Fibroblast of lung (primary cell): ENCODE measurements around the gene TPCN2. TPM values are rescaled to one million over a fixed set of nuclear protein-coding genes. Genes with fewer than 3 reads are reported as not detected.

ENCODE experiments used
- DNase-seq, 2 donors: peaks; one replicate each; pipeline versions ENCODE4 v3.0.0 to v3.0.0-alpha.2; 2010; ENCODE audit warnings: low read depth in 2 of 2
- H2AFZ ChIP-seq: 2 replicates; pipeline ENCODE4 v1.5.1; 2012; ENCODE audit warnings: low read length, control low read depth, inconsistent platforms
- H3K27ac ChIP-seq: 2 replicates; pipeline ENCODE4 v1.5.1; 2011; ENCODE audit warnings: low read length, control low read depth; ENCODE audit not compliant: insufficient read depth
- H3K27me3 ChIP-seq: 2 replicates; pipeline ENCODE4 v1.5.1; 2011; ENCODE audit warnings: mild to moderate bottlenecking, low read length; ENCODE audit not compliant: control insufficient read depth, insufficient read depth
- H3K36me3 ChIP-seq: 2 replicates; pipeline ENCODE4 v1.5.1; 2011; ENCODE audit warnings: low read length; ENCODE audit not compliant: control insufficient read depth, insufficient read depth
- H3K4me1 ChIP-seq: 2 replicates; pipeline ENCODE4 v1.5.1; 2011; ENCODE audit warnings: low read length; ENCODE audit not compliant: control insufficient read depth, insufficient read depth; ENCODE audit errors: extremely low read depth
- H3K4me2 ChIP-seq: 2 replicates; pipeline ENCODE4 v1.5.1; 2011; ENCODE audit warnings: low read length, control low read depth; ENCODE audit not compliant: insufficient read depth; ENCODE audit errors: extremely low read depth
- H3K4me3 ChIP-seq, 4 experiments: fragments of 200-600 bp in 1 of 4; sonication (generic) in 1 of 4; replicated peaks in 1 of 4; 2 replicates each; pipeline ENCODE4 v1.5.1; 2011 to 2016; ENCODE audit warnings: low read length in 4 of 4, low read depth in 3 of 4, mild to moderate bottlenecking in 3 of 4, control low read depth in 2 of 4, inconsistent platforms in 1 of 4, mixed read lengths in 1 of 4; ENCODE audit not compliant: insufficient read depth in 1 of 4; ENCODE audit errors: control extremely low read depth in 1 of 4
- H3K79me2 ChIP-seq: 2 replicates; pipeline ENCODE4 v1.5.1; 2012; ENCODE audit warnings: mild to moderate bottlenecking, low read length, inconsistent platforms; ENCODE audit not compliant: control insufficient read depth, insufficient read depth
- H3K9ac ChIP-seq: 2 replicates; pipeline ENCODE4 v1.5.1; 2011; ENCODE audit warnings: mild to moderate bottlenecking, low read length, control low read depth; ENCODE audit not compliant: insufficient read depth
- H3K9me3 ChIP-seq: 2 replicates; pipeline ENCODE4 v1.5.1; 2012; ENCODE audit warnings: low read depth, low read length; ENCODE audit not compliant: control insufficient read depth, insufficient read depth
- H4K20me1 ChIP-seq: 2 replicates; pipeline ENCODE4 v1.5.1; 2011; ENCODE audit warnings: low read length; ENCODE audit not compliant: control insufficient read depth, insufficient read depth; ENCODE audit errors: extremely low read depth
- CTCF ChIP-seq, 2 donors: IDR thresholded peaks in 1 of 2; conservative IDR thresholded peaks in 1 of 2; 1 replicate in 1 of 2; 2 replicates in 1 of 2; pipeline ENCODE4 v1.5.1; 2011 to 2012; ENCODE audit warnings: low read length in 2 of 2, control low read depth in 1 of 2, inconsistent platforms in 1 of 2, low read depth in 1 of 2, mild to moderate bottlenecking in 1 of 2
- EZH2 ChIP-seq: IDR thresholded peaks from 2 replicates; pipeline ENCODE4 v1.5.1; 2012; ENCODE audit warnings: low read length, control low read depth, mild to moderate bottlenecking; ENCODE audit errors: missing control alignments
- polyA plus RNA-seq, 2 donors: library from polyadenylated mRNA; depleted of rRNA in 1 of 2; stranded (reverse) in 1 of 2; unstranded in 1 of 2; fragments of >200 nt; gene quantifications; 2 replicates each; pipeline ENCODE4 v1.2.1, GENCODE V29; 2011 to 2012; ENCODE audit warnings: missing spikeins in 1 of 2
- total RNA-seq: library from RNA; depleted of rRNA; stranded (reverse); fragments of >200 nt; gene quantifications from 2 replicates; pipeline ENCODE4 v1.2.1, GENCODE V29; 2014

TPCN2 gene
- total and polyA plus RNA-seq, 2 donors (not counting 1 experiment from before 2014, with no cell fraction given) = 9.7 to 11.7 TPM

- Histone ChIP-seq H3K4me1 (peaks cover 2% of the 10 kb centered on the region), H2AFZ (no peak overlapping the region), H3K9me3 (no peaks in the 10 kb centered on the region), H3K36me3 (no peaks in the 10 kb centered on the region), H3K4me3 (no peak overlapping the region), H3K27ac (no peak overlapping the region), H3K27me3 (peaks cover 2% of the 10 kb centered on the region), H4K20me1 (no peaks in the 10 kb centered on the region), H3K9ac (no peak overlapping the region), H3K79me2 (no peaks in the 10 kb centered on the region), H3K4me2 (no peak overlapping the region)
- no peak for DNase-seq
- TF ChIP-seq CTCF (conservative IDR thresholded peaks at IDR 0.05 in 1 of 2, IDR thresholded peaks at IDR 0.05 in 1 of 2; ENCODE audit: low read depth in 1 of 2, low read length in 2 of 2) = no peak
- TF ChIP-seq EZH2 = no peak
These were observed 81.9 kb downstream of the TPCN2 start for GRCh38 chr11:69130654-69131053.

GRCh38 chr11:69131121-69131566, 82.4 kb downstream of the TPCN2 start:
- Histone ChIP-seq H3K79me2 (no peaks in the 10 kb centered on the region), H3K27ac (no peak overlapping the region), H2AFZ (no peak overlapping the region), H4K20me1 (no peaks in the 10 kb centered on the region), H3K4me2 (no peak overlapping the region), H3K4me3 (no peak overlapping the region), H3K4me1 (peaks cover 2% of the 10 kb centered on the region), H3K9me3 (no peaks in the 10 kb centered on the region), H3K36me3 (no peaks in the 10 kb centered on the region), H3K27me3 (peaks cover 2% of the 10 kb centered on the region), H3K9ac (no peak overlapping the region)
- TF ChIP-seq CTCF (conservative IDR thresholded peaks at IDR 0.05 in 1 of 2, IDR thresholded peaks at IDR 0.05 in 1 of 2; ENCODE audit: low read depth in 1 of 2, low read length in 2 of 2) = no peak
- TF ChIP-seq EZH2 = no peak
- no peak for DNase-seq

GRCh38 chr11:69131644-69132300, 83.0 kb downstream of the TPCN2 start:
- Histone ChIP-seq H4K20me1 (no peaks in the 10 kb centered on the region), H3K4me2 (no peak overlapping the region), H3K79me2 (no peaks in the 10 kb centered on the region), H3K36me3 (no peaks in the 10 kb centered on the region), H3K27me3 (peaks cover 2% of the 10 kb centered on the region), H2AFZ (no peak overlapping the region), H3K4me3 (no peak overlapping the region), H3K9me3 (no peaks in the 10 kb centered on the region), H3K9ac (no peak overlapping the region), H3K4me1 (peaks cover 2% of the 10 kb centered on the region), H3K27ac (no peak overlapping the region)
- DNase-seq = peak; percentile 72 to 73
- TF ChIP-seq EZH2 = no peak
- TF ChIP-seq CTCF (conservative IDR thresholded peaks at IDR 0.05 in 1 of 2, IDR thresholded peaks at IDR 0.05 in 1 of 2; ENCODE audit: low read depth in 1 of 2, low read length in 2 of 2) = peak; percentile 75 to 86
